ENCODE data around the gene PPP1R14C. TPM values are rescaled to one million over a fixed set of nuclear protein-coding genes. Genes with fewer than 3 reads are reported as not detected.

PPP1R14C gene
- total and polyA plus RNA-seq, 7 donors: 5.9 to 62.8 (median 22.5) TPM

DNA sequence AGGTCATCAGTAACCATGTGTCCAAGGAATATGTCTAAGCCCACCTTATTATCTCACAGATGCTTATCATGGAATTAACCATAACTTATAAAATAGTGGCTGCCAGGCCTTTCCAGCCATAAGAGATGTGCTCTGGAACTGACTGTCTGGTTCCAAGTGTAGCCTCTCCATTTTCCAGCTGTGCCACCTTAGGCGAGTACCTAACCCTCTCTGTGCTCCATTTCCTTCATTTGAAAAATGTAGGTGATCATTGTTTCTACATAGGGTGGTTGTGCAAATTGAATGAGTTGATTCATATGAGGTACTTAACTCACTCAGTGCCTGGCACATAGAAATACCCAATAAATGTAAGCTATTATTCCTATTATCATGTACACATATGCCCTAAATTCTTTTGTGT, 123.5 kb downstream of the PPP1R14C start:
- H3K27me3 ChIP-seq (ENCODE audit: insufficient read depth in 3 of 3, low read length in 2 of 3): no peaks in the 10 kb centered on the region
- no peaks in the 10 kb centered on the region for H3K36me3 ChIP-seq (ENCODE audit: insufficient read depth in 1 of 2, low read depth in 1 of 2)
- WGBS, 3 donors: 95 to 100% (median 97%) methylated on average over 1 of the region's 1 CpG
- DNase-seq (no peak), ATAC-seq (no peak)
- TF ChIP-seq, protein P1, sequence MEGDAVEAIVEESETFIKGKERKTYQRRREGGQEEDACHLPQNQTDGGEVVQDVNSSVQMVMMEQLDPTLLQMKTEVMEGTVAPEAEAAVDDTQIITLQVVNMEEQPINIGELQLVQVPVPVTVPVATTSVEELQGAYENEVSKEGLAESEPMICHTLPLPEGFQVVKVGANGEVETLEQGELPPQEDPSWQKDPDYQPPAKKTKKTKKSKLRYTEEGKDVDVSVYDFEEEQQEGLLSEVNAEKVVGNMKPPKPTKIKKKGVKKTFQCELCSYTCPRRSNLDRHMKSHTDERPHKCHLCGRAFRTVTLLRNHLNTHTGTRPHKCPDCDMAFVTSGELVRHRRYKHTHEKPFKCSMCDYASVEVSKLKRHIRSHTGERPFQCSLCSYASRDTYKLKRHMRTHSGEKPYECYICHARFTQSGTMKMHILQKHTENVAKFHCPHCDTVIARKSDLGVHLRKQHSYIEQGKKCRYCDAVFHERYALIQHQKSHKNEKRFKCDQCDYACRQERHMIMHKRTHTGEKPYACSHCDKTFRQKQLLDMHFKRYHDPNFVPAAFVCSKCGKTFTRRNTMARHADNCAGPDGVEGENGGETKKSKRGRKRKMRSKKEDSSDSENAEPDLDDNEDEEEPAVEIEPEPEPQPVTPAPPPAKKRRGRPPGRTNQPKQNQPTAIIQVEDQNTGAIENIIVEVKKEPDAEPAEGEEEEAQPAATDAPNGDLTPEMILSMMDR (IDR thresholded peaks at IDR 0.05): no peak
- H3K4me3 ChIP-seq: no peak overlapping the region
- no peak overlapping the region for H3K27ac ChIP-seq
- no peaks in the 10 kb centered on the region for H3K9me3 ChIP-seq
- intact Hi-C loops (cut with DNase I): no loop called here
- H3K4me1 ChIP-seq: peaks cover 7% of the 10 kb centered on the region

DNA sequence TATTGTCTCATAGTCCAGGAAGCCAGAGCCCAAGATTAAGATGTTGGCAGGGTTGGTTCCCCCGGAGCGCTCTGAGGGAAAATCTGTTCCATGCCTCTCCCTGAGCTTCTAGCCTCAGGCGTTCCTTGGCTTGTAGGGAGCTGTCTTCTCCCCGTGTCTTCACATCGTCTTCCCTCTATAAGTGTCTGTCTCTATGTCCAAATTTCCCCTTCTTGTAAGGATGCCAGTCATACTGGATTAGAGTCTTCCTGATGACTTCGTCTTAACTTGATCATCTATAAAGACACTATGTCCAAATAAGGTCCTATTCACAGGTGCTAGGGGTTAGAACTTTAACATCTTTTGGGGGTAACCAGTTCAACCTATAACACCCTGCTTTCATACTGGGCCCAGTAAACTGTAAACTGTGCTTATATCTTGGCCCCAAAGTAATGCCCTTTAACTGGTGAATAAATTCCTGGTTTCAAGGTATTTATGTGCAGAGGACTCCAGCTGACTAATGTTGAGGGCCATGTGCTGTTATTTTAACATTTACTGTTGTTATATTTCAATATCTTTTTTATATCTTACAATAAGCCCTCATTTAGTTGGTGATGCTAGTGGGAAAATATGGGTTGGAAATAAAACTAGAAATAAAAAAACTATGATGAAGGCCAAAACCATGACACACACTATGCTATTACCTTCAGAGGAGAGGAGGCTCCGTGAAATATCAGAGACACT, 124.3 kb downstream of the PPP1R14C start:
- TF ChIP-seq, protein P1 (IDR thresholded peaks at IDR 0.05): no peak
- Histone ChIP-seq H3K27ac (peak overlapping the region; percentile 64), H3K36me3 (ENCODE audit: insufficient read depth in 1 of 2, low read depth in 1 of 2) (no peaks in the 10 kb centered on the region), H3K9me3 (no peaks in the 10 kb centered on the region), H3K27me3 (ENCODE audit: insufficient read depth in 3 of 3, low read length in 2 of 3) (no peaks in the 10 kb centered on the region), H3K4me3 (no peak overlapping the region), H3K4me1 (peaks cover 7% of the 10 kb centered on the region)
- intact Hi-C loops (cut with DNase I): no loop called here
- 63 to 80% (median 67%) methylated on average over 7 of the region's 7 CpGs for WGBS, 3 donors
- DNase-seq: no peak
- ATAC-seq: no peak

DNA sequence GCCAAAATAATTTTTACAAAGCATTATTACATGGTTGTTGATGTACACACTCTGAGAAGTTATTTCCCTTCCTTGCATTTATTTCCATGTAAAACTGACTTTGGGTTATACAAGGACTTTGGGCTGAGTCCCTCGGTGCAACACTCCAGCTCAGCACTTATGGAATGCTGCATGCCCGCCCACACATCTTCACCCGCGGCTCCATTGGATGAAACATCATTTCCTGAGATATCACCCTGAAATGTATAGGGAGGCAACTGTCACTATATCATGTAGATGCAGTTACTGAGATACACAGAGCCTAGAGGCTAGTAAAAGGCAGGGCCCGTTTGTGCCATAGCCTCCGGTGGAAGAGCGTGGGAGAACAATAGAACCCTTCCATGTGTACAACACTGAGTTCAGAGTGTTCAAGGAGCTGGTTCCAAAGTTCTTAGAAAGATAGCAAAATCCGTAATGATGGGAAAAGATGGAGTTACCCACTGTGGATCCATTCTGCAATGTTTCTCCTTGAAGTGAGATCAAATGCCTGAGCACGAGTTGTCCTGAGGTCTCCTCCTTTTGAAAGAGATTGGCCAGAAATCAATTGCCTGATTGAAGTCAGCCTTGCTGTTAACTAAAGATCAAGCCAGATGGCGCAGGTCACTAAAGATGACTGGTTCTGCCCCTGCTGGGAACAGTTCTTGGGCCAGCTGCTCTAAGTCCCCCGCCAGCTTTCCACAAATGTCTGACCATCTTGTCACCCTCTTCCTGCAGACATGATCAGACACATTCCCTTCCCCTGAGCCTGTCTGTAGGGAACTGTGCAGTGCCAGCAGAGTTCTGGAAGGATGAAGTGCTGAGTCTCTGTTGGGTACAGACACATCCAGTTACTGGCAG, 125.1 kb downstream of the PPP1R14C start:
- WGBS, 3 donors: 38 to 63% (median 42%) methylated on average over 11 of the region's 11 CpGs

DNA sequence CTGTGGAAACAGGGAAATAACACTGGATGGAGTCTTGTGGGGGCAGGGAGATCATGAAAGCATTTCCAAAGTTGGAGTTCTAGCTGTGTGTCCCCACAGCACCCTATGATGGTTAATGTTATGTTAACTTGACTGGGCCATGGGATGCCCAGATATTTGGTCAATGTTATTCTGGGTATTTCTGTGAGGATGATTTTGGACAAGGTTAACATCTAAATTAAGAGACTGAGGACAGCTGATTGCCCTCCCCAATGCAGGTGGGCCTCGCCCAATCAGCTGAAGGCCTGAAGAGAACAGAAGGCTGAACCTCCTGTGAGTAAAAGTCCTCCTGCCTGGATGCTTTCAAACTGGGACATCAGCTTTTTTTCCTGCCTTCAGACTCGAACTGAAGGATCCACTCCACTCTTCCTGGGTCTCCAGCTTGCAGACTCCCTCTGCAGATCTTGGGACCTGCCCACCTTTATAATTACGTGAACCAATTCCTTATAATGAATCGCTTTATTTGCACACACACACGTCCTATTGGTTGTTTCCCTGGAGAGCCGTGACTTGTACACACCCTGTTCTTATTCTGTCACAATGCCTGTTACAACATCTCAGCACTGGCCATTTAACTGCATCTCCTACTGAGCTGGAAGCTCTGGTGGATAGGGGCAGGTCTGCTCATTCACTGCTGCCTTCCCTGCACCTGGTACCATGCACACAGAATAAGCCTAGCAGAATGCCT, 126.4 kb downstream of the PPP1R14C start:
- WGBS, 3 donors: 88 to 91% (median 90%) methylated on average over 6 of the region's 6 CpGs
- ATAC-seq (no peak), DNase-seq (no peak)
- Histone ChIP-seq H3K36me3 (ENCODE audit: insufficient read depth in 1 of 2, low read depth in 1 of 2) (no peaks in the 10 kb centered on the region), H3K4me3 (no peak overlapping the region), H3K4me1 (peaks cover 20% of the 10 kb centered on the region), H3K27me3 (ENCODE audit: insufficient read depth in 3 of 3, low read length in 2 of 3) (no peaks in the 10 kb centered on the region), H3K27ac (no peak overlapping the region), H3K9me3 (no peaks in the 10 kb centered on the region)
- intact Hi-C loops (cut with DNase I): loop anchor here in 1 of 2 donors (2.0 kb wide), 1 partner anchor 46 kb away; no protein-coding TSS in a partner anchor
- TF ChIP-seq, protein P1 (IDR thresholded peaks at IDR 0.05): no peak

More for the DNA sequence above, 125.1 kb downstream of the PPP1R14C start:
- Histone ChIP-seq H3K9me3 (no peaks in the 10 kb centered on the region), H3K4me1 (peaks cover 9% of the 10 kb centered on the region), H3K27ac (peak overlapping the region; percentile 64), H3K27me3 (ENCODE audit: insufficient read depth in 3 of 3, low read length in 2 of 3) (no peaks in the 10 kb centered on the region), H3K4me3 (no peak overlapping the region), H3K36me3 (ENCODE audit: insufficient read depth in 1 of 2, low read depth in 1 of 2) (no peaks in the 10 kb centered on the region)
- ATAC-seq (peak; percentile 89 to 95 (median 92)), DNase-seq (peak; percentile 34 to 70)
- TF ChIP-seq, protein P1 (IDR thresholded peaks at IDR 0.05): peak; percentile 20
- intact Hi-C loops (cut with DNase I): loop anchor here in 1 of 2 donors (2.0 kb wide), 1 partner anchor 47 kb away; no protein-coding TSS in a partner anchor

All from psoas muscle (tissue), 8 donors.